HEK293 (cell line): ENCODE data around the gene FAM20B.

Experiments used
- CTCF ChIA-PET: fragments of 350-600 bp; formaldehyde crosslinking; extraction: SDS; loops from one replicate; lab custom pipeline; 2021; ENCODE audit warnings: antibody characterized with exemption; lab: Yijun Ruan, JAX
- POLR2A ChIA-PET: fragments of 300-600 bp; formaldehyde crosslinking; extraction: SDS; loops from one replicate; lab custom pipeline; 2020; ENCODE audit warnings: antibody characterized with exemption, inconsistent platforms; lab: Yijun Ruan, JAX
- H3K27ac ChIP-seq: fragments of 200-500 bp; sonication (Bioruptor generic); 2 replicates; pipeline ENCODE4 v1.5.1; 2014; ENCODE audit warnings: low read depth, low read length, control low read depth, inconsistent platforms; ENCODE audit errors: extremely low read depth
- H3K36me3 ChIP-seq, 2 experiments: fragments of 200-500 bp in 1 of 2; sonication (Bioruptor generic) in 1 of 2; 1 replicate in 1 of 2; 2 replicates in 1 of 2; pipeline ENCODE4 v1.5.1; 2014 to 2017; ENCODE audit warnings: inconsistent platforms in 2 of 2, low read length in 2 of 2; ENCODE audit not compliant: control insufficient read depth in 2 of 2, insufficient read depth in 1 of 2
- H3K4me1 ChIP-seq: fragments of 200-500 bp; sonication (Bioruptor generic); 2 replicates; pipeline ENCODE4 v1.5.1; 2014; ENCODE audit warnings: mild to moderate bottlenecking, low read length, inconsistent platforms; ENCODE audit not compliant: control insufficient read depth, insufficient read depth
- H3K4me3 ChIP-seq: 2 replicates; pipeline ENCODE4 v1.5.1; 2011; ENCODE audit warnings: low read depth, mild to moderate bottlenecking, control low read depth, low read length, moderate library complexity
- H3K9me3 ChIP-seq: fragments of 200-500 bp; sonication (Bioruptor generic); 2 replicates; pipeline ENCODE4 v1.5.1; 2014; ENCODE audit warnings: low read depth, low read length, inconsistent platforms; ENCODE audit not compliant: control insufficient read depth, insufficient read depth
- KLF16 ChIP-seq: fragments of 450-650 bp; formaldehyde crosslinking; IDR thresholded peaks from 2 replicates; pipeline ENCODE4 v1.5.1; 2017; ENCODE audit warnings: missing biosample characterization, missing genetic modification characterization
- KLF8 ChIP-seq: fragments of 450-650 bp; formaldehyde crosslinking; IDR thresholded peaks from 2 replicates; pipeline ENCODE4 v1.5.1; 2016; ENCODE audit warnings: missing biosample characterization, missing genetic modification characterization
- PRDM2 ChIP-seq: fragments of 450-650 bp; formaldehyde crosslinking; IDR thresholded peaks from 2 replicates; pipeline ENCODE4 v1.5.1; 2016; ENCODE audit warnings: missing biosample characterization, missing genetic modification characterization, borderline replicate concordance
- SCRT2 ChIP-seq: fragments of 450-650 bp; formaldehyde crosslinking; IDR thresholded peaks from 2 replicates; pipeline ENCODE4 v1.5.1; 2016; ENCODE audit warnings: missing biosample characterization, missing genetic modification characterization
- TRIM28 ChIP-seq: IDR thresholded peaks from 2 replicates; pipeline ENCODE4 v1.6.1; 2011; ENCODE audit warnings: low read length, control low read depth, borderline replicate concordance
- YY2 ChIP-seq: fragments of 450-650 bp; formaldehyde crosslinking; IDR thresholded peaks from 2 replicates; pipeline ENCODE4 v1.5.1; 2016; ENCODE audit warnings: missing biosample characterization, missing genetic modification characterization
- ZNF121 ChIP-seq: fragments of 450-650 bp; formaldehyde crosslinking; IDR thresholded peaks from 2 replicates; pipeline ENCODE4 v1.5.1; 2016; ENCODE audit warnings: missing biosample characterization, missing genetic modification characterization
- ZNF184 ChIP-seq: fragments of 450-650 bp; IDR thresholded peaks from 2 replicates; pipeline ENCODE4 v1.5.1; 2018; ENCODE audit warnings: missing biosample characterization, mild to moderate bottlenecking, missing genetic modification characterization
- ZNF280C ChIP-seq: fragments of 450-650 bp; formaldehyde crosslinking; IDR thresholded peaks from 2 replicates; pipeline ENCODE4 v1.5.1; 2016; ENCODE audit warnings: missing biosample characterization, missing genetic modification characterization
- ZNF350 ChIP-seq: fragments of 450-650 bp; formaldehyde crosslinking; IDR thresholded peaks from 2 replicates; pipeline ENCODE4 v1.5.0; 2017; ENCODE audit warnings: missing biosample characterization, mild to moderate bottlenecking, missing genetic modification characterization
- ZNF558 ChIP-seq: fragments of 450-650 bp; formaldehyde crosslinking; IDR thresholded peaks from 2 replicates; pipeline ENCODE4 v1.5.1; 2016; ENCODE audit warnings: missing biosample characterization, missing genetic modification characterization
- ZNF580 ChIP-seq: fragments of 450-650 bp; formaldehyde crosslinking; IDR thresholded peaks from 2 replicates; pipeline ENCODE4 v1.5.1; 2016; ENCODE audit warnings: missing biosample characterization, missing genetic modification characterization
- ZNF596 ChIP-seq: fragments of 450-650 bp; IDR thresholded peaks from 2 replicates; pipeline ENCODE4 v1.5.0; 2018; ENCODE audit warnings: missing biosample characterization, mild to moderate bottlenecking, missing genetic modification characterization, moderate library complexity
- TF ChIP-seq, protein P1 (sequence below): IDR thresholded peaks from 2 replicates; pipeline ENCODE4 v1.6.1; 2011; ENCODE audit warnings: mild to moderate bottlenecking, low read depth, low read length, borderline replicate concordance
- TF ChIP-seq, protein P2 (sequence below): fragments of 450-650 bp; formaldehyde crosslinking; IDR thresholded peaks from 2 replicates; pipeline ENCODE4 v1.5.1; 2016; ENCODE audit warnings: missing biosample characterization, missing genetic modification characterization
- TF ChIP-seq, protein P3 (sequence below): fragments of 450-650 bp; IDR thresholded peaks from 2 replicates; pipeline ENCODE4 v1.5.1; 2018; ENCODE audit warnings: missing biosample characterization, missing genetic modification characterization

The FAM20B gene

DNA sequence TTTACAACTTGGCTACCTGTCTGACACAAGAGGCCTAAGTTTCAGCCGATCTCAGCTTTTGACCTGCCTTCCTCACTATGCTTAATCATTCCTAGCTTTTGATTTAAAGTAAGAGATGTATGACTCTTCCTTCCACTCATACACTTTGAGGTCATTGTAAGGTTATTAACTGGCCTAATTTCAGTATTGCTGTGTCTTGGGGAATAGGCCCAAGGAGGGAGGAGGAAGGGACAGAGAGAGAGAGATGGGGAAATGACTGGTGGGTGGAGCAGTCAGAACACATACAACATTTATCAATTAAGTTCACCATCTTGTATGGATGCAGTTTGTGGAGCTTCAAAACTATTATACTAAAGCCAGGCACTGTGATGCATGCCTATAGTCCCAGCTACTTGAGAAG is 28.3 kb upstream of the FAM20B start (continued):
- TF ChIP-seq PRDM2 (tag by site-specific recombination), result no peak

- CTCF ChIA-PET, result interaction anchor here (0.6 to 1.4 kb wide), 4 partner anchors 222 to 1707 kb away, joined by 3 to 4 read pairs (median 4); no protein-coding TSS in a partner anchor
- Histone ChIP-seq H3K9me3 (no peaks in the 10 kb centered on the region), H3K4me1 (no peaks in the 10 kb centered on the region), H3K27ac (no peak overlapping the region), H3K4me3 (no peak overlapping the region), H3K36me3 (no peaks in the 10 kb centered on the region)
- POLR2A ChIA-PET, result interaction anchor here (0.5 kb wide), 1 partner anchor 690 kb away, joined by 3 read pairs; no protein-coding TSS in a partner anchor
- TF ChIP-seq ZNF280C (tag by site-specific recombination) (no peak), ZNF558 (no peak), KLF16 (no peak), ZNF184 (no peak), ZNF350 (no peak), KLF8 (tag by site-specific recombination) (no peak), ZNF121 (tag by site-specific recombination) (no peak)
Observed at GRCh38 chr1:178998295-178998694, 27.4 kb upstream of the FAM20B start.

GRCh38 chr1:178999061-178999460 is 26.6 kb upstream of the FAM20B start:
- Histone ChIP-seq H3K27ac (no peak overlapping the region), H3K36me3 (no peaks in the 10 kb centered on the region), H3K4me3 (no peak overlapping the region), H3K4me1 (no peaks in the 10 kb centered on the region), H3K9me3 (no peaks in the 10 kb centered on the region)
- POLR2A ChIA-PET, result no interaction called here
- no peak for TF ChIP-seq YY2
- TF ChIP-seq KLF16, result no peak
- TF ChIP-seq, protein P1, sequence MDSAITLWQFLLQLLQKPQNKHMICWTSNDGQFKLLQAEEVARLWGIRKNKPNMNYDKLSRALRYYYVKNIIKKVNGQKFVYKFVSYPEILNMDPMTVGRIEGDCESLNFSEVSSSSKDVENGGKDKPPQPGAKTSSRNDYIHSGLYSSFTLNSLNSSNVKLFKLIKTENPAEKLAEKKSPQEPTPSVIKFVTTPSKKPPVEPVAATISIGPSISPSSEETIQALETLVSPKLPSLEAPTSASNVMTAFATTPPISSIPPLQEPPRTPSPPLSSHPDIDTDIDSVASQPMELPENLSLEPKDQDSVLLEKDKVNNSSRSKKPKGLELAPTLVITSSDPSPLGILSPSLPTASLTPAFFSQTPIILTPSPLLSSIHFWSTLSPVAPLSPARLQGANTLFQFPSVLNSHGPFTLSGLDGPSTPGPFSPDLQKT, result no peak
- TF ChIP-seq, protein P2, sequence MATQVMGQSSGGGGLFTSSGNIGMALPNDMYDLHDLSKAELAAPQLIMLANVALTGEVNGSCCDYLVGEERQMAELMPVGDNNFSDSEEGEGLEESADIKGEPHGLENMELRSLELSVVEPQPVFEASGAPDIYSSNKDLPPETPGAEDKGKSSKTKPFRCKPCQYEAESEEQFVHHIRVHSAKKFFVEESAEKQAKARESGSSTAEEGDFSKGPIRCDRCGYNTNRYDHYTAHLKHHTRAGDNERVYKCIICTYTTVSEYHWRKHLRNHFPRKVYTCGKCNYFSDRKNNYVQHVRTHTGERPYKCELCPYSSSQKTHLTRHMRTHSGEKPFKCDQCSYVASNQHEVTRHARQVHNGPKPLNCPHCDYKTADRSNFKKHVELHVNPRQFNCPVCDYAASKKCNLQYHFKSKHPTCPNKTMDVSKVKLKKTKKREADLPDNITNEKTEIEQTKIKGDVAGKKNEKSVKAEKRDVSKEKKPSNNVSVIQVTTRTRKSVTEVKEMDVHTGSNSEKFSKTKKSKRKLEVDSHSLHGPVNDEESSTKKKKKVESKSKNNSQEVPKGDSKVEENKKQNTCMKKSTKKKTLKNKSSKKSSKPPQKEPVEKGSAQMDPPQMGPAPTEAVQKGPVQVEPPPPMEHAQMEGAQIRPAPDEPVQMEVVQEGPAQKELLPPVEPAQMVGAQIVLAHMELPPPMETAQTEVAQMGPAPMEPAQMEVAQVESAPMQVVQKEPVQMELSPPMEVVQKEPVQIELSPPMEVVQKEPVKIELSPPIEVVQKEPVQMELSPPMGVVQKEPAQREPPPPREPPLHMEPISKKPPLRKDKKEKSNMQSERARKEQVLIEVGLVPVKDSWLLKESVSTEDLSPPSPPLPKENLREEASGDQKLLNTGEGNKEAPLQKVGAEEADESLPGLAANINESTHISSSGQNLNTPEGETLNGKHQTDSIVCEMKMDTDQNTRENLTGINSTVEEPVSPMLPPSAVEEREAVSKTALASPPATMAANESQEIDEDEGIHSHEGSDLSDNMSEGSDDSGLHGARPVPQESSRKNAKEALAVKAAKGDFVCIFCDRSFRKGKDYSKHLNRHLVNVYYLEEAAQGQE, result no peak
- TF ChIP-seq SCRT2 (tag by site-specific recombination), result no peak
- TF ChIP-seq ZNF580 (tag by site-specific recombination), result no peak
- TF ChIP-seq, protein P3, sequence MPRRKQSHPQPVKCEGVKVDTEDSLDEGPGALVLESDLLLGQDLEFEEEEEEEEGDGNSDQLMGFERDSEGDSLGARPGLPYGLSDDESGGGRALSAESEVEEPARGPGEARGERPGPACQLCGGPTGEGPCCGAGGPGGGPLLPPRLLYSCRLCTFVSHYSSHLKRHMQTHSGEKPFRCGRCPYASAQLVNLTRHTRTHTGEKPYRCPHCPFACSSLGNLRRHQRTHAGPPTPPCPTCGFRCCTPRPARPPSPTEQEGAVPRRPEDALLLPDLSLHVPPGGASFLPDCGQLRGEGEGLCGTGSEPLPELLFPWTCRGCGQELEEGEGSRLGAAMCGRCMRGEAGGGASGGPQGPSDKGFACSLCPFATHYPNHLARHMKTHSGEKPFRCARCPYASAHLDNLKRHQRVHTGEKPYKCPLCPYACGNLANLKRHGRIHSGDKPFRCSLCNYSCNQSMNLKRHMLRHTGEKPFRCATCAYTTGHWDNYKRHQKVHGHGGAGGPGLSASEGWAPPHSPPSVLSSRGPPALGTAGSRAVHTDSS, result no peak
- no peak for TF ChIP-seq ZNF596 (tag by site-specific recombination)
- TF ChIP-seq TRIM28, result no peak
- CTCF ChIA-PET, result interaction anchor here (0.7 to 1.4 kb wide), 4 partner anchors 225 to 1707 kb away, joined by 3 to 4 read pairs (median 4); no protein-coding TSS in a partner anchor
